Stimulated activated naive CD8-positive, alpha-beta T cell treated with anti-CD3 and anti-CD28 coated beads, Interleukin-15, Interleukin-2, amounts not matched to agents 100 U/mL and 50 U/mL, for 24 hours (primary cell): Measurements from ENCODE around the gene RHOD.

Experiments
- ATAC-seq: fragments of 150-1000 bp; cut with Tn5 transposase; one replicate; pipeline ENCODE4 v1.10.0; 2021
- DNase-seq: peaks from one replicate; pipeline ENCODE4 v3.0.0; 2021

Gene RHOD

GRCh38 chr11:67117672-67118180 is 61.1 kb downstream of the RHOD start:
- peak; percentile 10 for ATAC-seq
- peak; percentile 63 for DNase-seq

- ATAC-seq (peak; percentile 16), DNase-seq (peak; percentile 60)
Measured at GRCh38 chr11:67118181-67118766, 61.6 kb downstream of the RHOD start.

- peak; percentile 86 for ATAC-seq
- DNase-seq, result peak; percentile 99
Measured at GRCh38 chr11:67118801-67119584, 62.3 kb downstream of the RHOD start, which contains the start of gene KDM2A. KDM2A (plus strand) TSS chr11:67119263; CDS start chr11:67121317, 2,054 bp downstream.

GRCh38 chr11:67119585-67120391 is 63.1 kb downstream of the RHOD start:
- no peak for ATAC-seq
- DNase-seq, result peak; percentile 29

GRCh38 chr11:67120456-67120855 is 63.8 kb downstream of the RHOD start:
- DNase-seq (no peak), ATAC-seq (no peak)

- DNase-seq, result peak; percentile 23
- no peak for ATAC-seq
Measured at GRCh38 chr11:67120881-67121710, 64.4 kb downstream of the RHOD start.
